Measurements from ENCODE around the gene DPEP1.

The DPEP1 gene

GRCh38 chr16:89613231-89613953 is at the start of gene DPEP1:
TSS of gene DPEP1 (plus strand) at chr16:89613642. CDS start at chr16:89630411, 16,769 bp downstream.
- no peak within 1 kb of the TSS for H3K4me3 ChIP-seq (ENCODE audit: low read depth, low read length)
- TF ChIP-seq CTCF (IDR thresholded peaks at IDR 0.05; ENCODE audit: low read depth, low read length) = no peak

DNA sequence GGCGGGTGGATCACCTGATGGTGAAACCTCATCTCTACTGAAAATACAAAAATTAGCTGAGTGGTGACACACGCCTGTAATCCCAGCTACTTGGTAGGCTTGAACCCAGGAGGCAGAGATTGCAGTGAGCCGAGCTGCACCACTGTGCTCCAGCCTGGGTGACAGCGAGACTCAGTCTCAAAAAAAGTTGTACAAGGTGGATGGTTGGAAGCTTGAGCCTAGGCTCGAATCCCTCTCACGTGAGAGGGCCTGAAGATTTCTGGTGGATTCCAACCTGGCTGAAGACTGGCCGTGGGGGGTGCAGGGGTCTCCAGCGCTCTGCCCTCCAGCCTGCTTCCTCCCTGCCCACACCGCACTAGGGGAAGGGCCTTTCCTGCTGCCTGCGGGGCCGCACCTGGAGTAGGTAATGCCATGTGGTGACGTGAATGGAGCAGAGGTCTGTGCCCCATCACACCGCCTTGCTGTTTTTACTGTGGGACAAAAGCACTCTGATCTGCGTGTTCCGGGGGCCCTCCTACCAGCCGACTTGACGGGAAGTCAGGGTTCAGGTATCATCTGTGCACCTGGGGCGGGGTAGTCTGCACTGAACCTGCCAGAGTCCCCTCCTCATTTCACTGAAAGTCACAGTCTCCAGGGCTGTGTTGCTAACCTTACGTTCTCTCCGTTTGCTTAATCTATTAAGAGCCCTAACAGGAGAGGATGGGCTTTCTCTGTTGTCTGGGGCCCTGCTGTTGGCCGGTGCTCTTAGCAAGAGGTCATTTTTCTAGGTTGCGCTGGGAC is 48.8 kb upstream of the DPEP1 start:
- TF ChIP-seq CTCF (IDR thresholded peaks at IDR 0.05; ENCODE audit: low read depth, low read length) = no peak
- H3K4me3 ChIP-seq (ENCODE audit: low read depth, low read length) = no peak overlapping the region

- no peak for TF ChIP-seq CTCF (IDR thresholded peaks at IDR 0.05; ENCODE audit: low read depth, low read length)
- H3K4me3 ChIP-seq (ENCODE audit: low read depth, low read length) = no peak overlapping the region
Measured at GRCh38 chr16:89565256-89565505, 48.3 kb upstream of the DPEP1 start.

DNA sequence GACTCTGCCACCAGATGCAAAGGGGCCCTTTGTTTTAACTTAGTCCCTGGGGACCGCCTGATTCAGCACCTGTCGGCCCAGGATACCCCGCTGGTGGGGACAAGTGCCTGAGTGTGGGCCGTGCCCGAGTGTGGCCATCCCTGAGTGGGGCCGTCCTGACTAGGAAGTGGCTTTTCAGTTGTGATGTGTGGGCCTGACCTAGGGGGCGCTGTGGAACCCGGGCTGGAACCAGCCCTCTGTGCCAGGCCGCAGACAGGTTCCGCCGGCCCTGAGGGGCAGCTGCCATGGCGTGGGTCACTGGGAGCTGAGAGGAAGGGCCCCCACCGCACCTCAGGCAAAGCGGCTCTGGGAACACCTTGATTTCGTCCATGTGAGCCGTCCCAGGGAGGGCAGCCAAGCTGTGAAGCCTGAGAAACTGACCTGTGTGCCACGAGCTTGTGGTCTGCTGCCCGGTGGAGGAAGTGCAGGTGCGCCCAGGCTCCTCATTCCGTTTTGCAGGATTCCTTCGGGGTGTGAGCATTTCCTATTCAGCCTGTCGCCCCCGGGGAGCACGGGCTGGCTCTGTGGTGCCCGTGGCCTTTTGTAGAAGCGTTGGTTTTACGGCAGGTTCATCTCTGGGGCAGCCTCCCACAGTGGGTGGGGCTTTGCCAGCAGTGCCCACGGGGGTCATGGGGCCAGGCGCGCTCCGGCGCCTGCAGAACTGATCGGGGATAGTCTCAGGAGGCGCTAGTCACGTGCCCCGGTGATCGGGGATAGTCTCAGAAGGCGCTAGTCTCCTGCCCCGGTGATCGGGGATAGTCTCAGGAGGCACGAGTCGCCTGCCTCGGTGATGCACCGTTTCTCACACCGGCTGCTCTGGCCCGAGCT is 47.7 kb upstream of the DPEP1 start:
- TF ChIP-seq CTCF (IDR thresholded peaks at IDR 0.05; ENCODE audit: low read depth, low read length) = peak; percentile 65
- H3K4me3 ChIP-seq (ENCODE audit: low read depth, low read length) = peak overlapping the region; percentile 21; the same call in 1 of the 2 replicates

GRCh38 chr16:89567656-89568594 is 45.5 kb upstream of the DPEP1 start:
- no peak for TF ChIP-seq CTCF (IDR thresholded peaks at IDR 0.05; ENCODE audit: low read depth, low read length)
- H3K4me3 ChIP-seq (ENCODE audit: low read depth, low read length) = no peak overlapping the region

DNA sequence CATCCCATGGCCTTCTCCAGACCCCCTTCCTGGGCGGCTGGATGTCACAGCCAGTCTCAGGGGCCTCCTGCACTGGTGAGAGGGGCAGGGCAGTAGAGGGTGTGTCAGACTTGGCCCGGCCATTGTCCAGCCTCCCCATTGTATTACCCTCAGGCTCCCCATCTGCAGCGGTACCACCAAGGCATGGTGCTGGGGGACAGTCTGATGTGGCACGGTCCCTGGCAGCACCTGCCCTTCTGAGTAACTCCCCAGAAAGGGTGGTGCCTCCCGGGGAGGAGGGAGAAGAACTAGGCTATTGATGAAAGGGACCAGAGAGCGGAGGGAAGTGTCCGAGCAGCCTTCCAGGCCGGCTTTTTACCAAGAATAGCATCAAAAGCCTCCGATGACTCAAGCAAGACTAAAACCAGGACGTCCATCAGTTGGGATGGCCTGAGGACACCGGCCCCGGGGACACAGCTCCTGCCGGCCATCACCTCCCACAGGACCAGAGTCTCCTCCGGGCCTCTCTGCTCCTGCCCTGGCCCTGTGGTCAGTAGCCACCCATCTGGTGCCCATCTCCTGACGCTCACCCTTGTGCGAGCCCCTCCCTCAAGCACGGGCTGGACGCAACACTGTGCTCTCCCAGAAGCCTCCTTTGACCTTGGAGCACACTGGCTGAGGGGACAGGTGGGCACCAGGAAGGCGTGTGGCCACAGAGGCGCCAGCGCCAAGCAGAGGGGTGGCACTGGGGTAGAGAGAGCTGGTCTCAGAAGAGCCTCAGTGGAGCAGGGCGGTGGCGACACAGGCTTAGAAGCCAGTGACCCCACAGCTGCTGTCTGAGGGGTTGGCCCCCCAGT is 43.7 kb upstream of the DPEP1 start:
- H3K4me3 ChIP-seq (ENCODE audit: low read depth, low read length) = no peak overlapping the region
- no peak for TF ChIP-seq CTCF (IDR thresholded peaks at IDR 0.05; ENCODE audit: low read depth, low read length)

All from WI38 (cell line).